ENCODE results near the gene HADHB. TPM values are rescaled to one million over a fixed set of nuclear protein-coding genes. Genes with fewer than 3 reads are reported as not detected.
"Not testable (repeated sequence)": the region's sequence is repeated elsewhere in the genome, so short reads cannot be mapped to it uniquely, and the experiment has no call there.

Gene HADHB
- total RNA-seq, 1 donor from 2014 or later, result 93.7 TPM

- DNase-seq (ENCODE audit: low read depth, low spot score), result no peak
Observed at GRCh38 chr2:26243470-26244308, 1.1 kb upstream of the HADHB start.

- DNase-seq (ENCODE audit: low read depth, low spot score), result no peak
Observed at GRCh38 chr2:26245231-26245732, 543 bp downstream of the HADHB start.

GRCh38 chr2:26245810-26246209 lies 1.1 kb downstream of the HADHB start:
- DNase-seq (ENCODE audit: low read depth, low spot score), result no peak

DNA sequence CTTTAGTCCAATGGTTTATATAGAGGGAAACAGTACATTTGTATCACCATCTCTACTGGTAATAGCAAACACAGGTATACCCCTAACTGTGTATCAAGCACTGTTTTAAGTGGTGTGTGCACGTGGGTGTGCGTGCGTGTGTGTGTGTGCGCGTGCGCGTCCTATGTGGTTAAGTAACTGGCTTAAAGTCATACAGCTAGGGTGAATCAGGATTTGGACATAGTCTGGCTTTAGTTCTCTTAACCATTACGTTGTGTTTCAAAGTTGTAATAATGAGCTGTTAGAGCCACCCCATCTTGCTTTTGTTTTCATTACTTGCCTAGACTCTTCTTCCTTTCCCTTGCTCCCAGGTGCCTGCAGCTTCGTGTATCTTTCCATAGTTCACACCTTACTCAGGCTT lies 2.1 kb downstream of the HADHB start:
- no peak for DNase-seq (ENCODE audit: low read depth, low spot score)

DNA sequence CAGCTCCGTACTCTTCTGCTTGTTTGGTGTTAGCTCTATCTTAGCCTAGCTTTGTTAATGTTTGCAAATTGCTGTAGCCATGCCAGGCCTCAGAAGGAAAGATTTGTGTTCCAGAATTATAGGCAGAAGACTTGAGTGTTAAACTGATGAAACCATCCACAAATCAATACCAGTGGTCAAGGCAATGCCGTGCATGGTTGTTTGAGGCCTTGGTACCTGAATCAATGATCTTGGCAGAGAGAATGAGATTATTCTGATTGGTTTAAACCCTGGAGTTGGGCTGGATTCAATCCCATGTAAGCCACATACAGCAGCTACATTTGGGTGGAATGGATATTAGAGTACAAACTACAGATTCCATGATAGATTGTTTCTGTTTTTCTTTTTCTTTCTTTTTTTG lies 4.9 kb downstream of the HADHB start:
- DNase-seq (ENCODE audit: low read depth, low spot score), result no peak

DNA sequence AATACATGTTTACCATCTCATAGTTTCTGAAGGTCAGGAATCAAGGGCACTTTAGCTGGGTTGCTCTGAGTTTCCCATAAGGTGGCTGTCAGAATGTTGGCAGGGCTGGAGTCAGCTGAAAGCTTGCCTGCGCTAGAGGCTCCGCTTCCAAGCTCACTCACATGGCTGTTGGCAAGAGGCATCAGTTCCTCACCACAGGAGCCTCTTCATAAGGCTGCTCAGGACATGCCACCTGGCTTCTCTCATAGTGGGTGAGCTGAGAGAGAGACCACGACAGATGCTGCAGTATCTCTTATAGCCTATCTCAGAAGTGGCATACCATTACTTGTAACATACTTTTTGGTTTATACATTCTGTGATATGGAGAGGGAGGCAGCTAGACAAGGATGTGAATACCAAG lies 7.2 kb downstream of the HADHB start:
- no peak for DNase-seq (ENCODE audit: low read depth, low spot score)

- no peak for DNase-seq (ENCODE audit: low read depth, low spot score)
Observed at GRCh38 chr2:26255759-26256384, 11.1 kb downstream of the HADHB start.

- DNase-seq (ENCODE audit: low read depth, low spot score), result not testable (repeated sequence)
Observed at GRCh38 chr2:26258836-26259235, 14.1 kb downstream of the HADHB start.

GRCh38 chr2:26268213-26268612 lies 23.5 kb downstream of the HADHB start:
- DNase-seq (ENCODE audit: low read depth, low spot score), result no peak

- not testable (repeated sequence) for DNase-seq (ENCODE audit: low read depth, low spot score)
Observed at GRCh38 chr2:26268670-26269385, 24.1 kb downstream of the HADHB start.

DNA sequence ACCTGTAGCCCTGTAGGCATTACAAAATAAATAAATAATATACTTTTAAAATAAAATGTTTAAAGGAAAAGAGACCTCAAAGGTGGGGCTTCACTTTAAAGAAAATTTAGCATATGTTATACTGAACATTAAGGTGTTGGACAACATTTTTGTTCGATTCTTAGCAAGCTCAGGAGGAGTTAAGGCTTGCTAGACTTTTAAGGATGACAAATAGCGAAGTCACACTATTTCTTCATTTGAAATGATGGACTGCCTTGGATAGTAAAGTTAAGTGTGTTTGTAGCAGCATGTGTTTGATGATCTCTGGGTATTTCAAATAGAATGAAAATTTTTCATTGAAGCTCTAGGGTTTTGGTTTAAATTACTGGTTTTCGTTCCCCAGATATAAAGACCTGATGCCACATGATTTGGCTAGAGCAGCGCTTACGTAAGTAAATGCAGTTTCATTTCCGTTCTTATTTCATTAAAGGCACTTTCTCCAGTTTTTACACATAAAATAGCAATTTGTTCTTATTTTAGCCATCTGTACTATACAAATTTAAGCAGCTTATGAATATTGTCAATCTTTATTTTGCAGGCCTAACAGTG lies 24.9 kb downstream of the HADHB start:
- no peak for DNase-seq (ENCODE audit: low read depth, low spot score)

- DNase-seq (ENCODE audit: low read depth, low spot score), result no peak
Observed at GRCh38 chr2:26270373-26270772, 25.6 kb downstream of the HADHB start.

GRCh38 chr2:26273501-26273900 lies 28.8 kb downstream of the HADHB start:
- no peak for DNase-seq (ENCODE audit: low read depth, low spot score)

- DNase-seq (ENCODE audit: low read depth, low spot score), result peak; percentile 83
Observed at GRCh38 chr2:26274058-26274613, 29.4 kb downstream of the HADHB start.

DNA sequence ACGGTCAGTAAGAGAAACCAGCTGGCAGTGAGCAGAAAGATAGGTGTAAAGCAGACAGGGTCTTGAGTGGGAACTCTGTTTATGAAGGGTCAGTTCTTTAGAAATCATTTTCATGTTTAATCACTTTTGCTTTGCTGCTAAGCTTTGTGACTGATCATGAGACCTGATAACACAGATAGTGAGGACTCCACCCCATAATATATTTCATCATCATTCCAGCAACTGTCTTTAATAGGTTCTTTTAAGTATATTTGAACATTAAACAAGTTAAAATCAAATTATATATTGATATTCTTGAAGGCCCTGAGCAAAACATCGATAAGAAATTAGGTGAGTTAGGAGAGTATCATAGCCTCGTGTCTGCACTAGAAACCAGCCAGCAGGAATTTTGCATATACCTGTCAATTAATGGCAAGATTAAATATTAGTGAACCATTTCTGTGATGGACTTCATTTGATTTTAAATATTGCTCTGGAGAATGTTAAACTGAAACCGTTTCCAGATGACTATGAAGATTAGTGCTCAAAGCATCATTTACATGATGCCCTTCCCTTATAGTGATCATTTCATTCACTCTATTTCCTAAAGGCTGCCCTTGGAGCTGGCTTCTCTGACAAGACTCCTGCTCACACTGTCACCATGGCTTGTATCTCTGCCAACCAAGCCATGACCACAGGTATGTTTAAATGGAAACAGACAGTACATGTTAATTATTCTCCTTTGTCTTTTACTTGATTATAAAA lies 31.9 kb downstream of the HADHB start:
- DNase-seq (ENCODE audit: low read depth, low spot score), result no peak

DNA sequence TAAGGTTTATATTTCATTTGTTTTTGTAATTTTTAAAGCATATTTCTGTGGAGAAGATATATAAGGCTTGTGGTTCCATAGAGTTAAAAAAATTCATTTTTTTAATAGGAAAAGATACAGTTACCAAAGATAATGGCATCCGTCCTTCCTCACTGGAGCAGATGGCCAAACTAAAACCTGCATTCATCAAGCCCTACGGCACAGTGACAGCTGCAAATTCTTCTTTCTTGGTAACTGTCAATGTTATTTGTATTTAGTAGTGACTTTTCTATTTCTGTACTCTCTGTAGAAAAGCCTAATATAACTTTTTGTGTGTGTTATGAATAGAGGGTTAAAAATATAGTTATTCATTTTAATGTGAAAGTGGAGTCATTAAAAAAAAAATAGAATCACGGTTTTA lies 35.1 kb downstream of the HADHB start:
- no peak for DNase-seq (ENCODE audit: low read depth, low spot score)

GRCh38 chr2:26281226-26281625 lies 36.5 kb downstream of the HADHB start:
- DNase-seq (ENCODE audit: low read depth, low spot score), result no peak

DNA sequence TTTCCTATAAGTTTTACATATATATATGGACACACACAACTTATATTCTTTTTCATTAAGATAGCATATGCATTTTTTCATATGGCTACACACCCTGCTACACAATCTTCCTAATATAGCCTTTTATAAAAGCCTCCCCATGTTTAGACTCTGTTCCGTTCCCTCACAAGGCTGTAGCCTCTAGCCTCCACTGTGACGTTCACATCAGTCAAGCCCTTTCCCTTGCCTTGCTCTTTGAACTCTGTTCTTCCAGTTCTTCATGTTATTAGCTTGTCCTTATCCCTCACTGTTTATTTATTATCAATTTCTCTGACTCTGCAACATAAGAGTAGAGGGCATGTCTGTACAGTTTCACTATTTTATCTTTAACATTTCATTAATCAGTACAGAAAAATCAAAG lies 38.9 kb downstream of the HADHB start:
- no peak for DNase-seq (ENCODE audit: low read depth, low spot score)

DNA sequence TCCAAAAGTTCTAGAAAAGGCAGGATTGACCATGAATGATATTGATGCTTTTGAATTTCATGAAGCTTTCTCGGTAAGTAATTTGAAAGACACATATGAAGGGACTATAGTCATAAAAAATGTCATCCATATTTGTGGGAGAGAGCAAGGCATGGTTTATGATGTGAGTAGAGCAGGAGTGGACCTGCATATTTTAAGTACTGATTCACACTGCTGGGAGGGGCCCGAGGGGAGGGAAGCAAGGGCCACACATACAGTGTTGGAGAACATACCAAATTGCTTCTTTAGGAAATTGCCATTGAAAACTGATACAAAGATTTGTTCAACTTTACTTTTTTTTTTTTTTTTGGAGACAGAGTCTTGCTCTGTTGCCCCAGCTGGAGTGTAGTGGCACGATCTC lies 39.4 kb downstream of the HADHB start:
- no peak for DNase-seq (ENCODE audit: low read depth, low spot score)

DNA sequence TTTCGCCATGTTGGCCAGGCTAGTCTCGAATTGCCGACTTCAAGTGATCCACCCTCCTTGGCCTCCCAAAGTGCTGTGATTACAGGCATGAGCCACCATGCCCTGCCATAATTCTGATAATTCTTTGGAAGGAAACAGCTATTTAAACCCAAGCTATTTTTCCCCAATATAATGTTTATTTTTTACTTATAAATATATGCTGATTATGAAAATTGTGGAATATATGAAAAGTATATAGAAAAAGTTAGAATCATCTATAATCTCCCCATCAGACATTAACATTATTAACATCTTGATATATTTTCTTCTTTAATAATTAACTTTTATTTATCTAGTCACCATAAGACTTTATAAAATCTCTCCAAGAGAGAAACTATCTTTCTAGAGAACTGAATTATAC lies 41.2 kb downstream of the HADHB start:
- DNase-seq (ENCODE audit: low read depth, low spot score), result no peak

- no peak for DNase-seq (ENCODE audit: low read depth, low spot score)
Observed at GRCh38 chr2:26290001-26290400, 45.3 kb downstream of the HADHB start.

Measured in pulmonary artery endothelial cell (primary cell).